Calu3 (cell line): ENCODE data around the gene SLC34A2. TPM values are rescaled to one million over a fixed set of nuclear protein-coding genes. Genes with fewer than 3 reads are reported as not detected.

Experiments
- BruUV-seq: library from RNA; stranded (reverse); fragments of 400-500 nt; replicated peaks from 2 replicates; lab custom pipeline; 2021; lab: Mats Ljungman, UMichigan
- CTCF ChIA-PET: fragments of 300-600 bp; sonication (Branson Sonifier 250); formaldehyde crosslinking; loops from one replicate; lab custom pipeline; 2022; ENCODE audit warnings: antibody characterized with exemption; lab: Charles Lee
- DNase-seq: peaks from one replicate; pipeline ENCODE4 v3.0.0; 2022
- H3K27ac Mint-ChIP-seq: one replicate; pipeline ENCODE4 v1.8.0; 2022; ENCODE audit warnings: mixed read lengths; ENCODE audit not compliant: unreplicated experiment
- H3K27me3 Mint-ChIP-seq: one replicate; pipeline ENCODE4 v1.8.0; 2022; ENCODE audit warnings: mixed read lengths; ENCODE audit not compliant: unreplicated experiment
- H3K36me3 Mint-ChIP-seq: one replicate; pipeline ENCODE4 v1.8.0; 2022; ENCODE audit warnings: mild to moderate bottlenecking, moderate library complexity, mixed read lengths; ENCODE audit not compliant: insufficient read depth, unreplicated experiment
- H3K4me1 Mint-ChIP-seq: one replicate; pipeline ENCODE4 v1.8.0; 2022; ENCODE audit warnings: mild to moderate bottlenecking, low read depth, mixed read lengths; ENCODE audit not compliant: unreplicated experiment
- H3K4me3 Mint-ChIP-seq: one replicate; pipeline ENCODE4 v1.8.0; 2022; ENCODE audit warnings: mild to moderate bottlenecking, low read depth, moderate library complexity, mixed read lengths; ENCODE audit not compliant: unreplicated experiment
- H3K9me3 Mint-ChIP-seq: one replicate; pipeline ENCODE4 v1.8.0; 2022; ENCODE audit warnings: low read depth, mixed read lengths; ENCODE audit not compliant: unreplicated experiment
- intact Hi-C: fragments of 100-400 bp; cut with micrococcal nuclease; formaldehyde crosslinking; loops from one replicate; pipeline ENCODE4 v1.10.0; 2022; ENCODE audit not compliant: unreplicated experiment
- total RNA-seq: library from RNA; stranded (reverse); gene quantifications from 2 replicates; pipeline ENCODE4 v1.2.3, GENCODE V29; 2022
- TF ChIP-seq, protein P1 (sequence below): fragments of 200-600 bp; IDR thresholded peaks from one replicate; pipeline ENCODE4 v1.8.0; 2022; ENCODE audit warnings: antibody characterized with exemption; ENCODE audit not compliant: unreplicated experiment

The SLC34A2 gene
- total RNA-seq, 1 experiment from 2014 or later, result 23.0 TPM

DNA sequence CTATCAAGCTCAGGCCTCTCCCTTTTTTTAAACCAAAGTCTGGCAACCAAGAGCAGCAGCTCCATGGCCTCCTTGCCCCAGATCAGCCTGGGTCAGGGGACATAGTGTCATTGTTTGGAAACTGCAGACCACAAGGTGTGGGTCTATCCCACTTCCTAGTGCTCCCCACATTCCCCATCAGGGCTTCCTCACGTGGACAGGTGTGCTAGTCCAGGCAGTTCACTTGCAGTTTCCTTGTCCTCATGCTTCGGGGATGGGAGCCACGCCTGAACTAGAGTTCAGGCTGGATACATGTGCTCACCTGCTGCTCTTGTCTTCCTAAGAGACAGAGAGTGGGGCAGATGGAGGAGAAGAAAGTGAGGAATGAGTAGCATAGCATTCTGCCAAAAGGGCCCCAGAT is 21.5 kb downstream of the SLC34A2 start:
- intact Hi-C loops, result no loop called here
- Mint-ChIP-seq H3K4me3 (no peak overlapping the region), H3K27ac (no peak overlapping the region), H3K9me3 (no peaks in the 10 kb centered on the region), H3K27me3 (no peaks in the 10 kb centered on the region), H3K36me3 (no peaks in the 10 kb centered on the region), H3K4me1 (peaks cover 10% of the 10 kb centered on the region)
- CTCF ChIA-PET, result no interaction called here
- no peak for DNase-seq
- BruUV-seq, result no TSS peak
- TF ChIP-seq, protein P1, sequence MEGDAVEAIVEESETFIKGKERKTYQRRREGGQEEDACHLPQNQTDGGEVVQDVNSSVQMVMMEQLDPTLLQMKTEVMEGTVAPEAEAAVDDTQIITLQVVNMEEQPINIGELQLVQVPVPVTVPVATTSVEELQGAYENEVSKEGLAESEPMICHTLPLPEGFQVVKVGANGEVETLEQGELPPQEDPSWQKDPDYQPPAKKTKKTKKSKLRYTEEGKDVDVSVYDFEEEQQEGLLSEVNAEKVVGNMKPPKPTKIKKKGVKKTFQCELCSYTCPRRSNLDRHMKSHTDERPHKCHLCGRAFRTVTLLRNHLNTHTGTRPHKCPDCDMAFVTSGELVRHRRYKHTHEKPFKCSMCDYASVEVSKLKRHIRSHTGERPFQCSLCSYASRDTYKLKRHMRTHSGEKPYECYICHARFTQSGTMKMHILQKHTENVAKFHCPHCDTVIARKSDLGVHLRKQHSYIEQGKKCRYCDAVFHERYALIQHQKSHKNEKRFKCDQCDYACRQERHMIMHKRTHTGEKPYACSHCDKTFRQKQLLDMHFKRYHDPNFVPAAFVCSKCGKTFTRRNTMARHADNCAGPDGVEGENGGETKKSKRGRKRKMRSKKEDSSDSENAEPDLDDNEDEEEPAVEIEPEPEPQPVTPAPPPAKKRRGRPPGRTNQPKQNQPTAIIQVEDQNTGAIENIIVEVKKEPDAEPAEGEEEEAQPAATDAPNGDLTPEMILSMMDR, result no peak

DNA sequence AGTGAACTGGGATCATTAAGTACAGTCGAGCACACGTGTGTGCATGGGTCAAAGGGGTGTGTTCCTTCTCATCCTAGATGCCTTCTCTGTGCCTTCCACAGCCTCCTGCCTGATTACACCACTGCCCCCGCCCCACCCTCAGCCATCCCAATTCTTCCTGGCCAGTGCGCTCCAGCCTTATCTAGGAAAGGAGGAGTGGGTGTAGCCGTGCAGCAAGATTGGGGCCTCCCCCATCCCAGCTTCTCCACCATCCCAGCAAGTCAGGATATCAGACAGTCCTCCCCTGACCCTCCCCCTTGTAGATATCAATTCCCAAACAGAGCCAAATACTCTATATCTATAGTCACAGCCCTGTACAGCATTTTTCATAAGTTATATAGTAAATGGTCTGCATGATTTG is 22.3 kb downstream of the SLC34A2 start:
- BruUV-seq, result no TSS peak
- Mint-ChIP-seq H3K4me3 (no peak overlapping the region), H3K27ac (no peak overlapping the region), H3K27me3 (no peaks in the 10 kb centered on the region), H3K9me3 (no peaks in the 10 kb centered on the region), H3K36me3 (no peaks in the 10 kb centered on the region), H3K4me1 (peaks cover 12% of the 10 kb centered on the region)
- TF ChIP-seq, protein P1, result no peak
- no peak for DNase-seq
- intact Hi-C loops, result no loop called here
- CTCF ChIA-PET, result no interaction called here

DNA sequence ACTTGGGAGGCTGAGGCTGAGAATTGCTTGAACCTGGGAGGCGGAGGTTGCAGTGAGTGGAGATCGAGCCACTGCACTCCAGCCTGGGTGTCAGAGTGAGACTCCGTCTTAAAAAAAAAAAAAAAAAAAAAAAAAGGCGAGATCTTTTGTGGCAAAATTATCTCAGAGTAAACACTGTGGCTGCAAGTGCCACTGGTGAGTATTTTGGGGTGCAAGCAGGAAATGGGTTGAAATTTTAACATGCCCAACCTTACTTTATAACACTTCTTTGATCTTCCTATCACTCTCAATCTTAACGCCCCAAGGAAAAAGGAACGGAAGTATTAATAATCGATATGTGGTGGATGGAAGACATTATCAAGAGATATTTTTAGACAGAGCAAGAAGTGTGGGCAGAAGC is 32.1 kb downstream of the SLC34A2 start:
- no peak overlapping the region for H3K4me3 Mint-ChIP-seq
- peaks cover 13% of the 10 kb centered on the region for H3K4me1 Mint-ChIP-seq
- H3K36me3 Mint-ChIP-seq, result peaks cover 6% of the 10 kb centered on the region
- TF ChIP-seq, protein P1, result no peak
- H3K9me3 Mint-ChIP-seq, result no peaks in the 10 kb centered on the region
- BruUV-seq, result no TSS peak
- CTCF ChIA-PET, result no interaction called here
- intact Hi-C loops, result no loop called here
- H3K27me3 Mint-ChIP-seq, result no peaks in the 10 kb centered on the region
- no peak overlapping the region for H3K27ac Mint-ChIP-seq
- DNase-seq, result no peak

DNA sequence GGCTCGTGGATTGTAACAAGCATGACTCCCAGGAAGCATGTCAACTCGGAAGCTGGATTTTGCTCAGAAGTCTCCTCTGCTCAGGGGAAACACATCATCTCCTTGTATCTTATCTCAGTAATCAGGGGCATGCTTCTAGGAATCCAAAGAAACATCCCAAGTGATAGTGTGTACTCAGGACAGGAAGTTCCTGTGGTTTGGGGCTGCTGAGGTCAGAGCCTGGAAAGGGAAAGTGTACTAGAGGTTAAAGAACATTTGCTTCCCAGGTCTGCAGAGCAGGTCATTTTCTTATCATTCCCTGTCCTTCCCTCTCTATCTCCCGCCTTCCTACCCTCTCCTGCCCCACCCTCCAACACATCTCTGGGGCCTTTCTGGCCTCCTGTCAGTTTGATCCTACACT is 38.8 kb downstream of the SLC34A2 start:
- no peak overlapping the region for H3K4me3 Mint-ChIP-seq
- TF ChIP-seq, protein P1, result no peak
- CTCF ChIA-PET, result no interaction called here
- H3K9me3 Mint-ChIP-seq, result no peaks in the 10 kb centered on the region
- DNase-seq, result no peak
- peaks cover 6% of the 10 kb centered on the region for H3K36me3 Mint-ChIP-seq
- H3K4me1 Mint-ChIP-seq, result peaks cover 20% of the 10 kb centered on the region
- H3K27me3 Mint-ChIP-seq, result no peaks in the 10 kb centered on the region
- H3K27ac Mint-ChIP-seq, result no peak overlapping the region
- BruUV-seq, result no TSS peak
- intact Hi-C loops, result no loop called here
